ENCODE data around the gene AGFG1. TPM values are rescaled to one million over a fixed set of nuclear protein-coding genes. Genes with fewer than 3 reads are reported as not detected.

The AGFG1 gene
- total RNA-seq, 1 donor from 2014 or later = 125 TPM

DNA sequence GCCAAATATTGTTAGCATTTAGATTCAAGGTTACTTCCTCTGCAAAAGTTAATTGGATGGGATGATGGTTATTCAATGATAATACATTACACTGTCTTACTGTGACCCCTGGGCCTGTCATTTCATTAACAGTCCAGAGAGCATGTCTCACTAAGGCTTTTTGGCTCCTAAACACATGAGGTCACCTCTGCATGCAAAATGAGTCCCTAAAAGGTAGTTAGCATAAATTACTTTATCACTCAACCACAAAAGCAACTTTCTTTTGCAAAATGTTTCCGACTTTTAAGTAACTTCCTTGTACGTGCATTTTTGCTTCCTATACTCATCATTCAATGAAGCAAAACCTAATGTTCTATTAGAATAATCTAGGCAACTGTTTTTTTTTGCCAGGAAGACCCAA is 16.8 kb upstream of the AGFG1 start:
- DNase-seq (no peak), ATAC-seq (ENCODE audit: low read depth) (no peak)
- TF ChIP-seq, protein P1, sequence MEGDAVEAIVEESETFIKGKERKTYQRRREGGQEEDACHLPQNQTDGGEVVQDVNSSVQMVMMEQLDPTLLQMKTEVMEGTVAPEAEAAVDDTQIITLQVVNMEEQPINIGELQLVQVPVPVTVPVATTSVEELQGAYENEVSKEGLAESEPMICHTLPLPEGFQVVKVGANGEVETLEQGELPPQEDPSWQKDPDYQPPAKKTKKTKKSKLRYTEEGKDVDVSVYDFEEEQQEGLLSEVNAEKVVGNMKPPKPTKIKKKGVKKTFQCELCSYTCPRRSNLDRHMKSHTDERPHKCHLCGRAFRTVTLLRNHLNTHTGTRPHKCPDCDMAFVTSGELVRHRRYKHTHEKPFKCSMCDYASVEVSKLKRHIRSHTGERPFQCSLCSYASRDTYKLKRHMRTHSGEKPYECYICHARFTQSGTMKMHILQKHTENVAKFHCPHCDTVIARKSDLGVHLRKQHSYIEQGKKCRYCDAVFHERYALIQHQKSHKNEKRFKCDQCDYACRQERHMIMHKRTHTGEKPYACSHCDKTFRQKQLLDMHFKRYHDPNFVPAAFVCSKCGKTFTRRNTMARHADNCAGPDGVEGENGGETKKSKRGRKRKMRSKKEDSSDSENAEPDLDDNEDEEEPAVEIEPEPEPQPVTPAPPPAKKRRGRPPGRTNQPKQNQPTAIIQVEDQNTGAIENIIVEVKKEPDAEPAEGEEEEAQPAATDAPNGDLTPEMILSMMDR (IDR thresholded peaks at IDR 0.05) = no peak
- Mint-ChIP-seq H3K4me3 (no peak overlapping the region), H3K9me3 (no peaks in the 10 kb centered on the region), H3K4me1 (peaks cover 43% of the 10 kb centered on the region), H3K36me3 (ENCODE audit: low read depth) (no peaks in the 10 kb centered on the region), H3K27ac (no peak overlapping the region), H3K27me3 (no peaks in the 10 kb centered on the region)
- CTCF ChIA-PET = no interaction called here
- intact Hi-C loops (cut with micrococcal nuclease) = no loop called here
- POLR2A ChIA-PET = no interaction called here

DNA sequence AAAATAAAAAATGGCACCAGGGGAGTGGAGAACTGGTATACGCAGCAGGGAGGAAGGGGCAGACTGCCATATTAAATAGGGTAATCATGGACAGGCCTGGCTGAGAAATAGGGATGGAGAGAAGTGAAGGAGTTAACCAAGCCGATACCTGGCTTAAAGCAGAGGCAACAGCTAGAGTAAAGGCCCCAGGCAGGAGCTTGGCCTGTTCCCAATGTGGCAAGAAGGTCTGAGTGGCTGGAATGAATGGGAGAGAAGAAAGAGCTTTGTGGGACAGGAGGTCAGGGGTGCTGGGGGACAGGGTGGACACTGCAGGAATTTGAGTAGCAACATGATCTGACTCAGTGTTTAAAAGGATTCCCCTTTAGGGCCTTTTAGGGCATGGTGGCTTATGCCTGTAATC is 15.9 kb upstream of the AGFG1 start:
- Mint-ChIP-seq H3K27me3 (no peaks in the 10 kb centered on the region), H3K4me3 (no peak overlapping the region), H3K9me3 (no peaks in the 10 kb centered on the region), H3K4me1 (peaks cover 42% of the 10 kb centered on the region), H3K36me3 (ENCODE audit: low read depth) (no peaks in the 10 kb centered on the region), H3K27ac (no peak overlapping the region)
- ChIA-PET POLR2A (interaction anchor here (0.6 kb wide), 1 partner anchor 41 kb away, joined by 3 read pairs; no protein-coding TSS in a partner anchor), CTCF (no interaction called here)
- intact Hi-C loops (cut with micrococcal nuclease) = no loop called here
- DNase-seq (no peak), ATAC-seq (ENCODE audit: low read depth) (no peak)
- TF ChIP-seq, protein P1 (IDR thresholded peaks at IDR 0.05) = no peak

DNA sequence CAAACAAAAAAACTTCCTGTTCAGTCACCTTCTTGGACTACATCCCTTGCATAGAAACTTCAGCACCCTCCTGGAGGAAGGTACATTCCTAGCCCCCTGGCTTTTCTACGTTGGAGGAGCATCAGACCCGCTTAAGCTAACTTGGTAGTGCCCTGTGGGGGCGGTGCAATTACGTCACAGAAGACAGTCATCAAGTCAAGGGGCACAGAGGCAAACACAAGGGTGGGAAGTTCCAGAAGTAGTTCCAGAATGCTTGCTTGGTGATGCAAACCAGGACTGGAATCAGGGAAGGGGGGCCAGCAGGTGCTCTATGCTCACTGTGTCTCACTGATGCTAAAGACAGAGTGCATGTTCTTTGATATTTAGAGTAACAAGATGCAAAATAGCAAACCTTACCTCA is 15.2 kb upstream of the AGFG1 start:
- Mint-ChIP-seq H3K27me3 (no peaks in the 10 kb centered on the region), H3K36me3 (ENCODE audit: low read depth) (no peaks in the 10 kb centered on the region), H3K27ac (no peak overlapping the region), H3K4me1 (peaks cover 46% of the 10 kb centered on the region), H3K9me3 (no peaks in the 10 kb centered on the region), H3K4me3 (no peak overlapping the region)
- TF ChIP-seq, protein P1 (IDR thresholded peaks at IDR 0.05) = no peak
- intact Hi-C loops (cut with micrococcal nuclease) = no loop called here
- ChIA-PET CTCF (no interaction called here), POLR2A (interaction anchor here (0.6 kb wide), 1 partner anchor 42 kb away, joined by 3 read pairs; no protein-coding TSS in a partner anchor)
- ATAC-seq (ENCODE audit: low read depth) (no peak), DNase-seq (no peak)

DNA sequence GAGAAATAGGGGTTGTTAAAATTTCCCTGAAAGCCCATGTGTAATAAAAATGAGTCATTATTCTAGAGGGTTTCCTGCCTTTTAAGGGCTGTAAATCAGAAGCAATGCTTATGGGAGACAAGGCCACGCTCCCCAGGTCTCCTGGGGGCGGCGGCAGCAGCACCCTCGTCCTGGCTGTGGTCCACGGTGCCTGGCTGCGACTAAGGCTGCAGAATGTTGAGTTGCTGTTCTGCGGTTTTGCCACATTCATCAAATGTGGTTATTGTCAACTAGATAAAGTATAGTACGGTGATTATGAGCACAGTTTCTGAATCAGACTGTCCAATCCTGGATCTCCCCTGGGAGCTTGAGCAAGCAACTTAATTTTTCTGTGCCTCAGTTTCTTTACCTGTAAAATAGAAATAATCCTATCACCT is 11.9 kb upstream of the AGFG1 start:
- CTCF ChIA-PET = no interaction called here
- Mint-ChIP-seq H3K4me1 (peaks cover 76% of the 10 kb centered on the region), H3K9me3 (no peaks in the 10 kb centered on the region), H3K27me3 (no peaks in the 10 kb centered on the region), H3K36me3 (ENCODE audit: low read depth) (no peaks in the 10 kb centered on the region), H3K4me3 (peak overlapping the region; percentile 63), H3K27ac (peak overlapping the region; percentile 79)
- POLR2A ChIA-PET = interaction anchor here (0.6 to 1.5 kb wide), 8 partner anchors 11 to 132 kb away, joined by 3 to 10 read pairs (median 4); no protein-coding TSS in a partner anchor
- DNase-seq (peak; percentile 53), ATAC-seq (ENCODE audit: low read depth) (peak; percentile 78)
- TF ChIP-seq, protein P1 (IDR thresholded peaks at IDR 0.05) = no peak
- intact Hi-C loops (cut with micrococcal nuclease) = loop anchor here (1.0 to 5.0 kb wide), 5 partner anchors 49 to 553 kb away; partner anchors contain the start of genes COL4A3 and COL4A4

DNA sequence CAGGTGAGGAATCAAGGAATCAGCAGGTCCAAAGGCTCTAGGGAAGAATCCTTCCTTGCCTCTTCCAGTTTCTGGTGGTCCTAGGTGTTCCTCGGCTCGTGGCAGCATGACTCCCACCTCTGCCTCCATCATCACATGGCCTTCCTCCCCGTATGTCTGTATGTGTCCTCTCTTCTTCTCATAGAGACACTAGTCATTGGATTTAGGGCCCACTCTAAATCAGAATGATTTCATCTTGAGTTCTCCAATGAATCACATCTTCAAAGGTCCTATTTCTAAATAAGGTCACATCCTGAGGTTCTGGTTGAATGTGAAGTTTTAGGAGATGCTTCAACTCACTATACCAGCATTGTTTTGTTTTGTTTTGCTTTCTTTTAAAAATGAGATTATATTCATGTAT is 11.1 kb upstream of the AGFG1 start:
- Mint-ChIP-seq H3K4me1 (peaks cover 73% of the 10 kb centered on the region), H3K36me3 (ENCODE audit: low read depth) (no peaks in the 10 kb centered on the region), H3K4me3 (no peak overlapping the region), H3K9me3 (no peaks in the 10 kb centered on the region), H3K27me3 (no peaks in the 10 kb centered on the region), H3K27ac (peak overlapping the region; percentile 42)
- intact Hi-C loops (cut with micrococcal nuclease) = loop anchor here (1.0 to 5.0 kb wide), 5 partner anchors 50 to 554 kb away; partner anchors contain the start of genes COL4A3 and COL4A4
- CTCF ChIA-PET = interaction anchor here (1.5 kb wide), 1 partner anchor 55 kb away, joined by 3 read pairs; no protein-coding TSS in a partner anchor
- POLR2A ChIA-PET = interaction anchor here (1.0 to 1.5 kb wide), 2 partner anchors 13 to 50 kb away, joined by 3 read pairs; no protein-coding TSS in a partner anchor
- ATAC-seq (ENCODE audit: low read depth) (no peak), DNase-seq (no peak)
- TF ChIP-seq, protein P1 (IDR thresholded peaks at IDR 0.05) = no peak
